ENCODE measurements around the gene CNTNAP5. TPM values are rescaled to one million over a fixed set of nuclear protein-coding genes. Genes with fewer than 3 reads are reported as not detected.
A peak's percentile ranks its signal among the peaks of the same experiment; 100 is the strongest.

The CNTNAP5 gene
- total and polyA plus RNA-seq, 2 donors (not counting 3 experiments of a cell fraction or from before 2014, with no cell fraction given): not detected

DNA sequence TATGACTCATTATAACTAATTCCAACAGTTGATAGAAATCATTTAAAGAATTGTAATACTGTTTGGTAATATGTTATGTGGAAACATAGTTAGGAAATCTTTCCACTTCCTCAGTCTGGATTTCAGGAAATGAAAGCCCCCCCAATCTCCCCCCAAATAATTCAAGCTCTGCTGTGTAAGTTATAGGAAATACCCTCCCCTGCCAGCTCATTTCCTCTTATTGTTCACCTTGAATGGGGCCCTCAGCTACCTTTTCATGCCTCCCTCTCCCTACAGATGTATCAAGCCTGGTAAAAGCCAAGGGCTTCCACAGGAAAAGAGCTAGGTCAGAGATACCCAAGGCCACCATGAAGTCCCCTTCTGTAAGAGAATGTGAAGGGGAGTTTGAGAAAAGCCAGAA, 155.5 kb downstream of the CNTNAP5 start:
- no peaks in the 10 kb centered on the region for H3K9me3 ChIP-seq (replicated peaks; ENCODE audit: control insufficient read depth, insufficient read depth, low read length)
- H3K27ac ChIP-seq (ENCODE audit: insufficient read depth, low read depth, low read length): no peak overlapping the region
- H3K4me3 ChIP-seq (replicated peaks in 1 of 3; ENCODE audit: insufficient read depth in 1 of 3, low read depth in 1 of 3, low read length in 3 of 3): no peak overlapping the region
- no peaks in the 10 kb centered on the region for H3K27me3 ChIP-seq (ENCODE audit: control insufficient read depth in 2 of 2, insufficient read depth in 2 of 2, low read length in 2 of 2)
- BruUV-seq (replicated peaks): no TSS peak
- no peak overlapping the region for H2AFZ ChIP-seq (ENCODE audit: low read depth, low read length)
- CTCF ChIA-PET: interaction anchor here (0.6 kb wide), 1 partner anchor 12 kb away, joined by 3 read pairs; no protein-coding TSS in a partner anchor
- H4K20me1 ChIP-seq (replicated peaks; ENCODE audit: control insufficient read depth, extremely low read depth, insufficient read depth, low read length): no peaks in the 10 kb centered on the region
- no peaks in the 10 kb centered on the region for H3K9me1 ChIP-seq (replicated peaks; ENCODE audit: control insufficient read depth, extremely low read depth, insufficient read depth, low read length)
- DNase-seq (ENCODE audit: low read depth, low spot score) (peak; percentile 6), FAIRE-seq (no peak)
- H3K9ac ChIP-seq (replicated peaks; ENCODE audit: extremely low read depth, insufficient read depth, low read length): no peak overlapping the region
- intact Hi-C loops (cut with micrococcal nuclease) (no loop called here), dilution Hi-C loops (cut with MboI; ENCODE audit: extremely low pct_ligation_motif_present, low sequenced_read_pairs) (no loop called here)
- H3K4me2 ChIP-seq (ENCODE audit: insufficient read depth, low read length): no peak overlapping the region
- no peaks in the 10 kb centered on the region for H3K79me2 ChIP-seq (ENCODE audit: control insufficient read depth, insufficient read depth, low read length)
- H3K4me1 ChIP-seq (ENCODE audit: control insufficient read depth, extremely low read depth, insufficient read depth, low read length): no peaks in the 10 kb centered on the region
- TF ChIP-seq, protein P1, sequence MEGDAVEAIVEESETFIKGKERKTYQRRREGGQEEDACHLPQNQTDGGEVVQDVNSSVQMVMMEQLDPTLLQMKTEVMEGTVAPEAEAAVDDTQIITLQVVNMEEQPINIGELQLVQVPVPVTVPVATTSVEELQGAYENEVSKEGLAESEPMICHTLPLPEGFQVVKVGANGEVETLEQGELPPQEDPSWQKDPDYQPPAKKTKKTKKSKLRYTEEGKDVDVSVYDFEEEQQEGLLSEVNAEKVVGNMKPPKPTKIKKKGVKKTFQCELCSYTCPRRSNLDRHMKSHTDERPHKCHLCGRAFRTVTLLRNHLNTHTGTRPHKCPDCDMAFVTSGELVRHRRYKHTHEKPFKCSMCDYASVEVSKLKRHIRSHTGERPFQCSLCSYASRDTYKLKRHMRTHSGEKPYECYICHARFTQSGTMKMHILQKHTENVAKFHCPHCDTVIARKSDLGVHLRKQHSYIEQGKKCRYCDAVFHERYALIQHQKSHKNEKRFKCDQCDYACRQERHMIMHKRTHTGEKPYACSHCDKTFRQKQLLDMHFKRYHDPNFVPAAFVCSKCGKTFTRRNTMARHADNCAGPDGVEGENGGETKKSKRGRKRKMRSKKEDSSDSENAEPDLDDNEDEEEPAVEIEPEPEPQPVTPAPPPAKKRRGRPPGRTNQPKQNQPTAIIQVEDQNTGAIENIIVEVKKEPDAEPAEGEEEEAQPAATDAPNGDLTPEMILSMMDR (IDR thresholded peaks at IDR 0.05; ENCODE audit: extremely low read depth in 1 of 2, insufficient read depth in 1 of 2, low read depth in 1 of 2, low read length in 2 of 2): no peak
- TF ChIP-seq EZH2 (IDR thresholded peaks at IDR 0.05; ENCODE audit: borderline replicate concordance, low read depth, low read length, severe bottlenecking) (no peak), MYC (IDR thresholded peaks at IDR 0.05; ENCODE audit: low read depth, low read length) (no peak), POLR2AphosphoS5 (IDR thresholded peaks at IDR 0.05; ENCODE audit: insufficient read depth, low read depth, low read length) (no peak), FOS (IDR thresholded peaks at IDR 0.05; ENCODE audit: borderline replicate concordance, insufficient read depth, low read length) (peak; percentile 18)
- H3K36me3 ChIP-seq (ENCODE audit: control insufficient read depth in 2 of 2, extremely low read depth in 1 of 2, insufficient read depth in 2 of 2, low read length in 2 of 2): no peaks in the 10 kb centered on the region
- POLR2A ChIA-PET: no interaction called here

DNA sequence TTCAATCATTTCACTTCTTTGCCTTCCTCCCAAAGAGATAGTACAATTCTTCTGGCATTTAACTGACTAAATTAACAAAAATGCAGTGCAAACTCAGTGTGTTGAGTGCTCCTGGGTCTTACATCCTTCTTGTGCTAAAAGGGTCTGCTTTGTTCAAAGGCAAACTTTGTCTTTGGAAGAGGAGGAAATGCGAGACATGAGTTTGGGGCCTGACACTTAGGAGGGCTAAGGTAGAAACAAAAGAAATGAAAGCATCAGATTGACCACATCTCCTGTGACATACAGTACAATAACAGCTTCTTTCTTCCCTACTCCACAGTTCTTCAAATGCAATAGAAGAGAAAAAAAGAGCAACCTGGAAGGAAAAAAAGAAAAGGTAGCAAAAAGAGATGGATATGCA, 161.7 kb downstream of the CNTNAP5 start:
- Histone ChIP-seq H4K20me1 (replicated peaks; ENCODE audit: control insufficient read depth, extremely low read depth, insufficient read depth, low read length) (no peaks in the 10 kb centered on the region), H3K27me3 (ENCODE audit: control insufficient read depth in 2 of 2, insufficient read depth in 2 of 2, low read length in 2 of 2) (no peaks in the 10 kb centered on the region), H3K4me1 (ENCODE audit: control insufficient read depth, extremely low read depth, insufficient read depth, low read length) (no peaks in the 10 kb centered on the region), H3K36me3 (ENCODE audit: control insufficient read depth in 2 of 2, extremely low read depth in 1 of 2, insufficient read depth in 2 of 2, low read length in 2 of 2) (no peaks in the 10 kb centered on the region), H3K9ac (replicated peaks; ENCODE audit: extremely low read depth, insufficient read depth, low read length) (no peak overlapping the region), H2AFZ (ENCODE audit: low read depth, low read length) (no peak overlapping the region), H3K9me3 (replicated peaks; ENCODE audit: control insufficient read depth, insufficient read depth, low read length) (peaks cover 2% of the 10 kb centered on the region), H3K4me3 (replicated peaks in 1 of 3; ENCODE audit: insufficient read depth in 1 of 3, low read depth in 1 of 3, low read length in 3 of 3) (no peak overlapping the region), H3K4me2 (ENCODE audit: insufficient read depth, low read length) (no peak overlapping the region), H3K9me1 (replicated peaks; ENCODE audit: control insufficient read depth, extremely low read depth, insufficient read depth, low read length) (no peaks in the 10 kb centered on the region), H3K27ac (ENCODE audit: insufficient read depth, low read depth, low read length) (no peak overlapping the region), H3K79me2 (ENCODE audit: control insufficient read depth, insufficient read depth, low read length) (no peaks in the 10 kb centered on the region)
- no peak for TF ChIP-seq POLR2A (IDR thresholded peaks at IDR 0.05; ENCODE audit: low read depth, low read length)
- TF ChIP-seq, protein P1 (IDR thresholded peaks at IDR 0.05; ENCODE audit: extremely low read depth in 1 of 2, insufficient read depth in 1 of 2, low read depth in 1 of 2, low read length in 2 of 2): no peak
- no peak for TF ChIP-seq POLR2AphosphoS5 (IDR thresholded peaks at IDR 0.05; ENCODE audit: insufficient read depth, low read depth, low read length)
- TF ChIP-seq FOS (IDR thresholded peaks at IDR 0.05; ENCODE audit: borderline replicate concordance, insufficient read depth, low read length): no peak
- TF ChIP-seq MYC (IDR thresholded peaks at IDR 0.05; ENCODE audit: low read depth, low read length): no peak
- TF ChIP-seq, protein P2, sequence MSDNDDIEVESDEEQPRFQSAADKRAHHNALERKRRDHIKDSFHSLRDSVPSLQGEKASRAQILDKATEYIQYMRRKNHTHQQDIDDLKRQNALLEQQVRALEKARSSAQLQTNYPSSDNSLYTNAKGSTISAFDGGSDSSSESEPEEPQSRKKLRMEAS (IDR thresholded peaks at IDR 0.05; ENCODE audit: insufficient read depth, insufficient read length): no peak
- no peak for TF ChIP-seq GATA2 (IDR thresholded peaks at IDR 0.05; ENCODE audit: insufficient read depth, insufficient read length, low read depth, low read length)
- no peak for TF ChIP-seq JUN (IDR thresholded peaks at IDR 0.05; ENCODE audit: borderline replicate concordance, insufficient read depth, insufficient read length, low read depth)
- no peak for TF ChIP-seq EZH2 (IDR thresholded peaks at IDR 0.05; ENCODE audit: borderline replicate concordance, low read depth, low read length, severe bottlenecking)
- intact Hi-C loops (cut with micrococcal nuclease) (no loop called here), dilution Hi-C loops (cut with MboI; ENCODE audit: extremely low pct_ligation_motif_present, low sequenced_read_pairs) (no loop called here)
- FAIRE-seq: no peak
- BruUV-seq (replicated peaks): no TSS peak
- POLR2A ChIA-PET: no interaction called here
- CTCF ChIA-PET: no interaction called here
- no peak for DNase-seq (ENCODE audit: low read depth, low spot score)

All from endothelial cell of umbilical vein (primary cell).